Neural cell (in vitro differentiated cells): ENCODE data around the gene JAK3. TPM values are rescaled to one million over a fixed set of nuclear protein-coding genes. Genes with fewer than 3 reads are reported as not detected.

Experiments
- H2AFZ ChIP-seq: fragments of 200-600, 300-800 bp; sonication (generic), shearing (Covaris generic); 2 replicates; pipeline ENCODE4 v1.6.0; 2014; ENCODE audit warnings: low read depth, mild to moderate bottlenecking, antibody characterized with exemption, low read length, moderate library complexity
- H3F3A ChIP-seq: fragments of 200-600 bp; shearing (Covaris generic); 2 replicates; pipeline ENCODE4 v1.6.1; 2016; ENCODE audit warnings: mild to moderate bottlenecking, moderate library complexity, mixed read lengths, antibody characterized with exemption, low read length; ENCODE audit not compliant: insufficient read depth, poor library complexity, severe bottlenecking
- H3K27ac ChIP-seq: fragments of 200-600, 300-800 bp; sonication (generic), shearing (Covaris generic); 2 replicates; pipeline ENCODE4 v1.5.1; 2014; ENCODE audit warnings: mild to moderate bottlenecking, low read length, moderate library complexity
- H3K27me3 ChIP-seq: fragments of 300-800, 200-600 bp; sonication (generic), shearing (Covaris generic); 2 replicates; pipeline ENCODE4 v1.6.0; 2014; ENCODE audit warnings: mild to moderate bottlenecking, low read depth, low read length, moderate library complexity; ENCODE audit not compliant: insufficient read depth
- H3K36me3 ChIP-seq: fragments of 300-800, 200-600 bp; sonication (generic), shearing (Covaris generic); 2 replicates; pipeline ENCODE4 v1.5.1; 2014; ENCODE audit warnings: mild to moderate bottlenecking, antibody characterized with exemption, low read length, moderate library complexity; ENCODE audit not compliant: insufficient read depth
- H3K4me2 ChIP-seq: fragments of 300-800, 200-600 bp; sonication (generic), shearing (Covaris generic); 2 replicates; pipeline ENCODE4 v1.6.0; 2014; ENCODE audit warnings: mild to moderate bottlenecking, low read length
- H3K4me3 ChIP-seq: fragments of 300-800, 200-600 bp; sonication (generic), shearing (Covaris generic); 2 replicates; pipeline ENCODE4 v1.5.1; 2014; ENCODE audit warnings: mild to moderate bottlenecking, low read length, moderate library complexity
- H3K79me2 ChIP-seq: fragments of 200-600 bp; shearing (Covaris generic); replicated peaks from 2 replicates; pipeline ENCODE4 v1.6.0; 2014; ENCODE audit warnings: mild to moderate bottlenecking, low read length, moderate library complexity; ENCODE audit not compliant: insufficient read depth
- H3K9ac ChIP-seq: fragments of 300-800, 200-600 bp; sonication (generic), shearing (Covaris generic); 2 replicates; pipeline ENCODE4 v1.6.1; 2016; ENCODE audit warnings: mild to moderate bottlenecking, low read length, mixed read lengths
- H3K9me2 ChIP-seq: fragments of 200-600 bp; shearing (Covaris generic); 2 replicates; pipeline ENCODE4 v1.6.1; 2016; ENCODE audit warnings: mild to moderate bottlenecking, low read length, mixed read lengths; ENCODE audit not compliant: insufficient read depth
- H3K9me3 ChIP-seq: fragments of 200-600, 300-800 bp; sonication (generic), shearing (Covaris generic); 2 replicates; pipeline ENCODE4 v1.6.1; 2016; ENCODE audit warnings: mild to moderate bottlenecking, mixed run types, low read length, moderate library complexity, mixed read lengths
- H4K20me1 ChIP-seq: fragments of 200-600 bp; shearing (Covaris generic); 2 replicates; pipeline ENCODE4 v1.6.1; 2016; ENCODE audit warnings: mild to moderate bottlenecking, mixed run types; ENCODE audit not compliant: insufficient read depth
- EP300 ChIP-seq: fragments of 450-650 bp; conservative IDR thresholded peaks from 2 replicates; pipeline ENCODE4 v1.6.1; 2014; ENCODE audit warnings: antibody characterized with exemption, mild to moderate bottlenecking, moderate library complexity; ENCODE audit not compliant: poor library complexity, severe bottlenecking
- EZH2 ChIP-seq: fragments of 200-600, 300-800 bp; shearing (Covaris generic), sonication (generic); IDR thresholded peaks from 2 replicates; pipeline ENCODE4 v1.6.1; 2014; ENCODE audit warnings: antibody characterized with exemption, low read length, borderline replicate concordance, mild to moderate bottlenecking; ENCODE audit not compliant: insufficient read depth, poor library complexity, severe bottlenecking
- MXI1 ChIP-seq: fragments of 450-650 bp; conservative IDR thresholded peaks from 2 replicates; pipeline ENCODE4 v1.6.1; 2014; ENCODE audit warnings: antibody characterized with exemption, mild to moderate bottlenecking; ENCODE audit not compliant: poor library complexity, severe bottlenecking
- POLR2AphosphoS5 ChIP-seq: IDR thresholded peaks from 2 replicates; pipeline ENCODE4 v1.6.1; 2012
- RAD21 ChIP-seq: fragments of 450-650 bp; conservative IDR thresholded peaks from 2 replicates; pipeline ENCODE4 v1.6.1; 2014; ENCODE audit warnings: antibody characterized with exemption, mild to moderate bottlenecking, moderate library complexity
- SMC3 ChIP-seq: fragments of 450-650 bp; conservative IDR thresholded peaks from 2 replicates; pipeline ENCODE4 v1.6.1; 2014; ENCODE audit warnings: antibody characterized with exemption, mild to moderate bottlenecking, moderate library complexity; ENCODE audit not compliant: poor library complexity
- TAF1 ChIP-seq: IDR thresholded peaks from 2 replicates; pipeline ENCODE4 v1.6.1; 2012; ENCODE audit warnings: low read depth
- polyA plus RNA-seq: library from polyadenylated mRNA; depleted of rRNA; stranded (reverse); fragments of >200 nt; gene quantifications from 2 replicates; pipeline ENCODE4 v1.2.3, GENCODE V29; 2014
- TF ChIP-seq, protein P1 (sequence below): fragments of 450-650 bp; IDR thresholded peaks from 2 replicates; pipeline ENCODE4 v1.5.1; 2014; ENCODE audit warnings: antibody characterized with exemption, mild to moderate bottlenecking, moderate library complexity; ENCODE audit not compliant: poor library complexity, severe bottlenecking
- TF ChIP-seq, protein P2 (sequence below): IDR thresholded peaks from 2 replicates; pipeline ENCODE4 v1.6.1; 2012; ENCODE audit warnings: borderline replicate concordance

The JAK3 gene
- polyA plus RNA-seq, 1 donor from 2014 or later, result 0.11 TPM

DNA sequence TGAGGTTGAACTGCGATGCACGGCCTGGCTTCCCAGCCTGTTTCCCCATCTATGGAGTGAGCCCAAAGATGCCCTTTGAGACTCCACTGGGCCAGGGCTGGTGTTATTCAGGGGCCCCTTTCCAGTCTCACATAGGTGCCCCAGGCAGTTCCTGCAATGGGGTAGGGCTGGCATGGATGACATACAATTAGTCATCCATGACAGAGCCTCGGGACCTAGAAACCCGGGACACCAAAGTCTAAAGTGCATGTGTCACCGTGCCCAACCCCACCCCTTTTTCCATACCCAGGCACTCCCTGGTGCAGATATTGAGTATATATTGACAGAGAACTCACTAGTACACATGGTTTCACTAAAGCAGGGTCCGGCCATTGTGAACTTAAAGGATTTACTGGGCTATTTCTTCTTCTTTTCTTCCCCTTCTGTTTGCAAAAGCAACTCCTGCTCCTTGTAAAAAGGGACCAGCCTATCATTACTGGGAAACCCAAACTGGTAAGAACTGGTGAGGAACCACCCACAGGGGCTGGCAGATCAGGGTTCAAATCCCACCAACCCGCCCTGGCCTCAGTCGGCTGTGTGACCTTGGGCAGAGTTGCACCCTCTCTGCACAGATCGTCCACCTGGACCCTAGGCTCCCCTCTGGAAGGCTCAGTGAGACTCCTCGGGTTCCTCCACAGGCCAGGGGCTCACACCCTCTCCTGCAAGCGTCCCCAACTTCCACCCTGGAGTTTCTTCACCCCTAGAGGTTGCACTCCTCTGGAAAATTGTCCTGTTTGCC is 50.2 kb downstream of the JAK3 start:
- H3K36me3 ChIP-seq, result no peaks in the 10 kb centered on the region
- peaks cover 32% of the 10 kb centered on the region for H3K27me3 ChIP-seq
- H3F3A ChIP-seq, result no peaks in the 10 kb centered on the region
- no peak overlapping the region for H2AFZ ChIP-seq
- H3K4me2 ChIP-seq, result no peak overlapping the region
- H3K9me2 ChIP-seq, result no peaks in the 10 kb centered on the region
- TF ChIP-seq, protein P1, sequence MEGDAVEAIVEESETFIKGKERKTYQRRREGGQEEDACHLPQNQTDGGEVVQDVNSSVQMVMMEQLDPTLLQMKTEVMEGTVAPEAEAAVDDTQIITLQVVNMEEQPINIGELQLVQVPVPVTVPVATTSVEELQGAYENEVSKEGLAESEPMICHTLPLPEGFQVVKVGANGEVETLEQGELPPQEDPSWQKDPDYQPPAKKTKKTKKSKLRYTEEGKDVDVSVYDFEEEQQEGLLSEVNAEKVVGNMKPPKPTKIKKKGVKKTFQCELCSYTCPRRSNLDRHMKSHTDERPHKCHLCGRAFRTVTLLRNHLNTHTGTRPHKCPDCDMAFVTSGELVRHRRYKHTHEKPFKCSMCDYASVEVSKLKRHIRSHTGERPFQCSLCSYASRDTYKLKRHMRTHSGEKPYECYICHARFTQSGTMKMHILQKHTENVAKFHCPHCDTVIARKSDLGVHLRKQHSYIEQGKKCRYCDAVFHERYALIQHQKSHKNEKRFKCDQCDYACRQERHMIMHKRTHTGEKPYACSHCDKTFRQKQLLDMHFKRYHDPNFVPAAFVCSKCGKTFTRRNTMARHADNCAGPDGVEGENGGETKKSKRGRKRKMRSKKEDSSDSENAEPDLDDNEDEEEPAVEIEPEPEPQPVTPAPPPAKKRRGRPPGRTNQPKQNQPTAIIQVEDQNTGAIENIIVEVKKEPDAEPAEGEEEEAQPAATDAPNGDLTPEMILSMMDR, result no peak
- TF ChIP-seq EP300 (no peak), TAF1 (no peak), POLR2AphosphoS5 (no peak)
- H3K4me3 ChIP-seq, result no peak overlapping the region
- H3K9me3 ChIP-seq, result no peaks in the 10 kb centered on the region
- no peaks in the 10 kb centered on the region for H3K79me2 ChIP-seq
- no peak overlapping the region for H3K27ac ChIP-seq
- no peak overlapping the region for H3K9ac ChIP-seq
- no peaks in the 10 kb centered on the region for H4K20me1 ChIP-seq

DNA sequence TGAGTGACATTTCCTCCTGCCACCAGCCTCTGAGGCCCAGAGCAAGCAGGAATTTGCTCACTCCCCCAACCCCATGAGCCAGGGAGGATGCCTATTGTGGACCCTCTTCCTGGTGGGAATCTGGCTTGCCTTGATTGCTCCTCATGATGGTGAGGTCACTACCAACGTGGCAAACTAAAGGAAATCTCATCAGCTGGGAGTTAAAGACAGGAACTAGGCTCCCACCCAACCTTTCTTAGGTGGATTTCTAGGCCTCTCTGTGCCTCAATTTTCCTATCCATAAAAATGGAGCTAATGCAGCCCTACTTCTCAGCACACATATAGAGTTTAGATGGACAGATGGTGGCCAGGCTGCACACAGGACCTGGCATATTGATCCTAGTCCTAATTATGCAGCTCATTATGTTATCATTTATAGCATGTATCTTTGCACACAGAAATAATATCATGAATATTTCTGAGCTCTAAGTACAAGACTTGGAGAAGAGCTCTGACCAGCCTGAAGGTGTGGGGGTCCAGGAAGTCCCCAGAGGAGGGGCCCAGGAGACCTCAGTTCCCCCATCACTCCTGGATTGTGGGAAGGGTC is 50.9 kb downstream of the JAK3 start:
- H3K9me3 ChIP-seq, result no peaks in the 10 kb centered on the region
- no peak for TF ChIP-seq EZH2
- TF ChIP-seq EP300, result no peak
- TF ChIP-seq, protein P2, sequence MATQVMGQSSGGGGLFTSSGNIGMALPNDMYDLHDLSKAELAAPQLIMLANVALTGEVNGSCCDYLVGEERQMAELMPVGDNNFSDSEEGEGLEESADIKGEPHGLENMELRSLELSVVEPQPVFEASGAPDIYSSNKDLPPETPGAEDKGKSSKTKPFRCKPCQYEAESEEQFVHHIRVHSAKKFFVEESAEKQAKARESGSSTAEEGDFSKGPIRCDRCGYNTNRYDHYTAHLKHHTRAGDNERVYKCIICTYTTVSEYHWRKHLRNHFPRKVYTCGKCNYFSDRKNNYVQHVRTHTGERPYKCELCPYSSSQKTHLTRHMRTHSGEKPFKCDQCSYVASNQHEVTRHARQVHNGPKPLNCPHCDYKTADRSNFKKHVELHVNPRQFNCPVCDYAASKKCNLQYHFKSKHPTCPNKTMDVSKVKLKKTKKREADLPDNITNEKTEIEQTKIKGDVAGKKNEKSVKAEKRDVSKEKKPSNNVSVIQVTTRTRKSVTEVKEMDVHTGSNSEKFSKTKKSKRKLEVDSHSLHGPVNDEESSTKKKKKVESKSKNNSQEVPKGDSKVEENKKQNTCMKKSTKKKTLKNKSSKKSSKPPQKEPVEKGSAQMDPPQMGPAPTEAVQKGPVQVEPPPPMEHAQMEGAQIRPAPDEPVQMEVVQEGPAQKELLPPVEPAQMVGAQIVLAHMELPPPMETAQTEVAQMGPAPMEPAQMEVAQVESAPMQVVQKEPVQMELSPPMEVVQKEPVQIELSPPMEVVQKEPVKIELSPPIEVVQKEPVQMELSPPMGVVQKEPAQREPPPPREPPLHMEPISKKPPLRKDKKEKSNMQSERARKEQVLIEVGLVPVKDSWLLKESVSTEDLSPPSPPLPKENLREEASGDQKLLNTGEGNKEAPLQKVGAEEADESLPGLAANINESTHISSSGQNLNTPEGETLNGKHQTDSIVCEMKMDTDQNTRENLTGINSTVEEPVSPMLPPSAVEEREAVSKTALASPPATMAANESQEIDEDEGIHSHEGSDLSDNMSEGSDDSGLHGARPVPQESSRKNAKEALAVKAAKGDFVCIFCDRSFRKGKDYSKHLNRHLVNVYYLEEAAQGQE, result no peak
- TF ChIP-seq MXI1, result no peak
- TF ChIP-seq TAF1, result no peak
- TF ChIP-seq SMC3, result no peak
- no peak for TF ChIP-seq RAD21
- no peak for TF ChIP-seq POLR2AphosphoS5
- no peak overlapping the region for H3K4me3 ChIP-seq
- no peak overlapping the region for H3K9ac ChIP-seq
- H4K20me1 ChIP-seq, result no peaks in the 10 kb centered on the region
- H3K4me2 ChIP-seq, result no peak overlapping the region
- H3K27me3 ChIP-seq, result peaks cover 32% of the 10 kb centered on the region
- no peaks in the 10 kb centered on the region for H3K9me2 ChIP-seq
- H3K36me3 ChIP-seq, result no peaks in the 10 kb centered on the region
- no peaks in the 10 kb centered on the region for H3F3A ChIP-seq
- no peak overlapping the region for H2AFZ ChIP-seq
- no peaks in the 10 kb centered on the region for H3K79me2 ChIP-seq
- no peak overlapping the region for H3K27ac ChIP-seq
